ENCODE measurements around the gene TRIM47. TPM values are rescaled to one million over a fixed set of nuclear protein-coding genes. Genes with fewer than 3 reads are reported as not detected.

Gene TRIM47
- total and polyA plus RNA-seq, 2 of the 13 experiments (the other 11 are each of a cell fraction or from before 2014, with no cell fraction given): 33.5 to 82.0 TPM

DNA sequence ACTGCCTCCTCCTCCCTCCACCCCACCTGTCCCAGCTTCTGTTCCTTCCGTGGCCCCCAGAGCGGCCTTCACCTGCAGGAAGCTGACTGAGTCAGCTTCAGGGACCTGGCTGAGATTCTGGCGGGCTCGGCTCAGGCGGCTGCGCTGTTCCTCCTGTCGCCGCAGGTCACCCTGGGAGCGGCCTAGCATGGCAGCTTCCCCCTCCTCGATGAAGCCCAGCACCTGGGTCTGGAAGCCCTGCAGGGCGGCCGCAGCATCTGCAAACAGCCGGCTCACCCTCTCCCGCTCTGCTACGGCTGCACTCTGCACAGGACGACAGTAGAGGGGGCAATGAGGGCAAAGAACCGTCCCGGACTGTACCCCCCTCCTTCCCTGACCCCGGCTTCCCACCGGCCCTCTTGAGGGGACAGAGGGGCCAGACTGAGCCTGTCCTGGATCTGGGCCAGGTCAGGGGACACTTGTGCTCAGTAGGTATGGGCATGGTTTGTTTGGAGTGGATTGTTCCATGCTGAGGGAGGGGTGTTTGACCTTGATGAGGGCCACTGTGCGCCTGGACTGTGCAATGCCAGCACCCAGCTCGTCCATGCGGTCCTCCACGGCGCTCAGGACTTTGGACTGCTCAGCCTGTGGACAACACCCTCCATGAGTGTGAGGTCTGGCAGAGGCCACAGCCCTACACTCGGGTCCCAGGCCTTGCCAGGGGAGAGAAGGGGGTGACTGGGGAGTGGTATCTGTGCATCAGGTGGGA is 2.0 kb downstream of the TRIM47 start (continued):
- TF ChIP-seq ZNF746 (CRISPR knock-in tag; IDR thresholded peaks at IDR 0.05) (peak; percentile 99), ATF3 (CRISPR knock-in tag; IDR thresholded peaks at IDR 0.05) (peak; percentile 73), ZNF724P (CRISPR knock-in tag; IDR thresholded peaks at IDR 0.05; ENCODE audit: borderline replicate concordance) (peak; percentile 80; the same call in 1 of the 2 replicates), SP2 (CRISPR knock-in tag; IDR thresholded peaks at IDR 0.05) (no peak), KDM1A (CRISPR knock-in tag; IDR thresholded peaks at IDR 0.05) (no peak; the same call in none of the 2 replicates), HOXA7 (CRISPR knock-in tag; IDR thresholded peaks at IDR 0.05) (no peak), TFAP4 (IDR thresholded peaks at IDR 0.05; ENCODE audit: borderline replicate concordance, low read depth) (peak; percentile 77), ZNF652 (CRISPR knock-in tag; IDR thresholded peaks at IDR 0.05; ENCODE audit: borderline replicate concordance, low read depth) (peak; percentile 38; the same call in 1 of the 2 replicates), SOX6 (IDR thresholded peaks at IDR 0.05) (no peak), SOX6 (CRISPR knock-in tag; IDR thresholded peaks at IDR 0.05) (peak; percentile 98), STAT6 (CRISPR knock-in tag; IDR thresholded peaks at IDR 0.05; ENCODE audit: borderline replicate concordance) (peak; percentile 76; the same call in 1 of the 2 replicates), PRMT3 (CRISPR knock-in tag; IDR thresholded peaks at IDR 0.05; ENCODE audit: borderline replicate concordance, low read depth) (0 out of 2 replicates have a peak, but pooled peaks have one; percentile 91), HMG20B (CRISPR knock-in tag; conservative IDR thresholded peaks at IDR 0.05) (no peak; the same call in 1 of the 2 replicates), ZNF567 (CRISPR knock-in tag; IDR thresholded peaks at IDR 0.05; ENCODE audit: borderline replicate concordance) (no peak), DBP (CRISPR knock-in tag; IDR thresholded peaks at IDR 0.05; ENCODE audit: not compliant biosample characterization) (no peak), JARID2 (CRISPR knock-in tag; IDR thresholded peaks at IDR 0.05; ENCODE audit: insufficient replicate concordance) (peak; percentile 81), FOXP1 (IDR thresholded peaks at IDR 0.05) (no peak), FOXP1 (CRISPR knock-in tag; IDR thresholded peaks at IDR 0.05) (peak; percentile 59; the same call in 1 of the 2 replicates), ZNF550 (CRISPR knock-in tag; IDR thresholded peaks at IDR 0.05; ENCODE audit: borderline replicate concordance) (no peak), SNRNP70 (IDR thresholded peaks at IDR 0.05; ENCODE audit: low read depth, low read length) (no peak)
- TF ChIP-seq, protein P1, sequence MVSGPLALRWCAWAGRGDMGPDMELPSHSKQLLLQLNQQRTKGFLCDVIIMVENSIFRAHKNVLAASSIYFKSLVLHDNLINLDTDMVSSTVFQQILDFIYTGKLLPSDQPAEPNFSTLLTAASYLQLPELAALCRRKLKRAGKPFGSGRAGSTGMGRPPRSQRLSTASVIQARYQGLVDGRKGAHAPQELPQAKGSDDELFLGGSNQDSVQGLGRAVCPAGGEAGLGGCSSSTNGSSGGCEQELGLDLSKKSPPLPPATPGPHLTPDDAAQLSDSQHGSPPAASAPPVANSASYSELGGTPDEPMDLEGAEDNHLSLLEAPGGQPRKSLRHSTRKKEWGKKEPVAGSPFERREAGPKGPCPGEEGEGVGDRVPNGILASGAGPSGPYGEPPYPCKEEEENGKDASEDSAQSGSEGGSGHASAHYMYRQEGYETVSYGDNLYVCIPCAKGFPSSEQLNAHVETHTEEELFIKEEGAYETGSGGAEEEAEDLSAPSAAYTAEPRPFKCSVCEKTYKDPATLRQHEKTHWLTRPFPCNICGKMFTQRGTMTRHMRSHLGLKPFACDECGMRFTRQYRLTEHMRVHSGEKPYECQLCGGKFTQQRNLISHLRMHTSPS (CRISPR knock-in tag; IDR thresholded peaks at IDR 0.05; ENCODE audit: low read depth): peak; percentile 98
- TF ChIP-seq, protein P2, sequence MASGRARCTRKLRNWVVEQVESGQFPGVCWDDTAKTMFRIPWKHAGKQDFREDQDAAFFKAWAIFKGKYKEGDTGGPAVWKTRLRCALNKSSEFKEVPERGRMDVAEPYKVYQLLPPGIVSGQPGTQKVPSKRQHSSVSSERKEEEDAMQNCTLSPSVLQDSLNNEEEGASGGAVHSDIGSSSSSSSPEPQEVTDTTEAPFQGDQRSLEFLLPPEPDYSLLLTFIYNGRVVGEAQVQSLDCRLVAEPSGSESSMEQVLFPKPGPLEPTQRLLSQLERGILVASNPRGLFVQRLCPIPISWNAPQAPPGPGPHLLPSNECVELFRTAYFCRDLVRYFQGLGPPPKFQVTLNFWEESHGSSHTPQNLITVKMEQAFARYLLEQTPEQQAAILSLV (CRISPR knock-in tag; IDR thresholded peaks at IDR 0.05; ENCODE audit: borderline replicate concordance): peak; percentile 83

Measured in HepG2 (cell line).